NCI-H187 (cell line): ENCODE results near the gene KCNK6.
"Not testable (repeated sequence)": the region's sequence is repeated elsewhere in the genome, so short reads cannot be mapped to it uniquely, and the experiment has no call there.

Source experiments
- DNase-seq, 2 experiments: peaks; one replicate each; lab custom pipeline; 2025; lab: John Stamatoyannopoulos, UW

KCNK6 gene

GRCh38 chr19:38324431-38324830, 4.8 kb downstream of the KCNK6 start:
- no peak for DNase-seq

- DNase-seq, result no peak
Observed at GRCh38 chr19:38326591-38326990, 6.9 kb downstream of the KCNK6 start.

GRCh38 chr19:38329651-38330050, 10.0 kb downstream of the KCNK6 start:
- no peak for DNase-seq

GRCh38 chr19:38331728-38332127, 12.1 kb downstream of the KCNK6 start:
- no peak for DNase-seq

GRCh38 chr19:38333245-38333644, 13.6 kb downstream of the KCNK6 start:
- DNase-seq, result no peak

- DNase-seq, result peak; percentile 91 to 97
Observed at GRCh38 chr19:38335949-38336637, 16.4 kb downstream of the KCNK6 start.

- DNase-seq, result peak; percentile 91 to 97
Observed at GRCh38 chr19:38336638-38337359, 17.2 kb downstream of the KCNK6 start.

- DNase-seq, result no peak
Observed at GRCh38 chr19:38337360-38337653, 17.7 kb downstream of the KCNK6 start.

GRCh38 chr19:38339011-38339410, 19.4 kb downstream of the KCNK6 start:
- not testable (repeated sequence) for DNase-seq

GRCh38 chr19:38340927-38341326, 21.3 kb downstream of the KCNK6 start:
- no peak for DNase-seq

GRCh38 chr19:38346837-38347236, 27.2 kb downstream of the KCNK6 start:
- no peak for DNase-seq

- no peak for DNase-seq
Observed at GRCh38 chr19:38350883-38351282, 31.2 kb downstream of the KCNK6 start.

- no peak for DNase-seq
Observed at GRCh38 chr19:38351865-38352395, 32.3 kb downstream of the KCNK6 start.

- DNase-seq, result no peak
Observed at GRCh38 chr19:38352611-38353010, 33.0 kb downstream of the KCNK6 start.

- DNase-seq, result no peak
Observed at GRCh38 chr19:38355728-38356725, 36.4 kb downstream of the KCNK6 start.

- no peak for DNase-seq
Observed at GRCh38 chr19:38358071-38358470, 38.4 kb downstream of the KCNK6 start.

GRCh38 chr19:38359242-38360021, 39.8 kb downstream of the KCNK6 start:
- DNase-seq, result no peak

- DNase-seq, result no peak
Observed at GRCh38 chr19:38360351-38360750, 40.7 kb downstream of the KCNK6 start.

GRCh38 chr19:38360839-38361631, 41.4 kb downstream of the KCNK6 start:
- no peak for DNase-seq

GRCh38 chr19:38361633-38362075, 42.0 kb downstream of the KCNK6 start:
- peak; percentile 75 to 87 for DNase-seq
